ENCODE data around the gene GABBR2. TPM values are rescaled to one million over a fixed set of nuclear protein-coding genes. Genes with fewer than 3 reads are reported as not detected.

Gene GABBR2
- total RNA-seq, 1 experiment from 2014 or later, result 0.76 TPM

GRCh38 chr9:98432134-98432533, 276.6 kb downstream of the GABBR2 start:
- Histone ChIP-seq H3K27me3 (ENCODE audit: insufficient read depth, low read depth) (no peaks in the 10 kb centered on the region), H2AFZ (no peak overlapping the region), H3K9me2 (ENCODE audit: insufficient read depth) (no peaks in the 10 kb centered on the region), H3K4me1 (replicated peaks; ENCODE audit: insufficient read depth) (0 out of 2 replicates have a peak, but pooled peaks cover 4% of the 10 kb centered on the region), H4K20me1 (ENCODE audit: insufficient read depth) (no peaks in the 10 kb centered on the region), H3K9me3 (ENCODE audit: insufficient read depth, low read depth) (no peaks in the 10 kb centered on the region), H3K4me3 (no peak overlapping the region), H3K27ac (no peak overlapping the region), H3F3A (ENCODE audit: insufficient read depth, low read depth) (no peaks in the 10 kb centered on the region), H3K79me2 (ENCODE audit: low read depth) (no peaks in the 10 kb centered on the region), H3K4me2 (no peak overlapping the region), H3K36me3 (ENCODE audit: low read depth) (no peaks in the 10 kb centered on the region)
- CTCF ChIA-PET, result interaction anchor here (0.7 kb wide), 1 partner anchor 102 kb away, joined by 7 read pairs; no protein-coding TSS in a partner anchor
- no peak for DNase-seq
- no TSS peak for BruUV-seq (replicated peaks)
- intact Hi-C loops (cut with micrococcal nuclease; ENCODE audit: unreplicated experiment), result no loop called here
- POLR2A ChIA-PET (ENCODE audit: unreplicated experiment), result interaction anchor here (0.6 kb wide), 1 partner anchor 98 kb away, joined by 7 read pairs; no protein-coding TSS in a partner anchor
- TF ChIP-seq EZH2 (IDR thresholded peaks at IDR 0.05; ENCODE audit: low read depth), result no peak
- TF ChIP-seq CTCF (conservative IDR thresholded peaks at IDR 0.05), result no peak

GRCh38 chr9:98430535-98431292, 278.0 kb downstream of the GABBR2 start:
- intact Hi-C loops (cut with micrococcal nuclease; ENCODE audit: unreplicated experiment), result no loop called here
- CTCF ChIA-PET, result interaction anchor here (0.7 kb wide), 1 partner anchor 553 kb away, joined by 3 read pairs; no protein-coding TSS in a partner anchor
- Histone ChIP-seq H4K20me1 (ENCODE audit: insufficient read depth) (no peaks in the 10 kb centered on the region), H3K4me3 (no peak overlapping the region), H2AFZ (no peak overlapping the region), H3F3A (ENCODE audit: insufficient read depth, low read depth) (no peaks in the 10 kb centered on the region), H3K4me2 (no peak overlapping the region), H3K4me1 (replicated peaks; ENCODE audit: insufficient read depth) (0 out of 2 replicates have a peak, but pooled peaks cover 4% of the 10 kb centered on the region), H3K36me3 (ENCODE audit: low read depth) (no peaks in the 10 kb centered on the region), H3K27me3 (ENCODE audit: insufficient read depth, low read depth) (no peaks in the 10 kb centered on the region), H3K79me2 (ENCODE audit: low read depth) (no peaks in the 10 kb centered on the region), H3K27ac (no peak overlapping the region), H3K9me3 (ENCODE audit: insufficient read depth, low read depth) (no peaks in the 10 kb centered on the region), H3K9me2 (ENCODE audit: insufficient read depth) (no peaks in the 10 kb centered on the region)
- no TSS peak for BruUV-seq (replicated peaks)
- POLR2A ChIA-PET (ENCODE audit: unreplicated experiment), result interaction anchor here (0.5 kb wide), 1 partner anchor 392 kb away, joined by 3 read pairs; no protein-coding TSS in a partner anchor
- no peak for DNase-seq
- no peak for TF ChIP-seq EZH2 (IDR thresholded peaks at IDR 0.05; ENCODE audit: low read depth)

- Histone ChIP-seq H3K4me1 (replicated peaks; ENCODE audit: insufficient read depth) (0 out of 2 replicates have a peak, but pooled peaks cover 4% of the 10 kb centered on the region), H3K9me3 (ENCODE audit: insufficient read depth, low read depth) (no peaks in the 10 kb centered on the region), H3K9me2 (ENCODE audit: insufficient read depth) (no peaks in the 10 kb centered on the region), H3K36me3 (ENCODE audit: low read depth) (no peaks in the 10 kb centered on the region), H3K4me2 (no peak overlapping the region; the same call in 1 of the 2 replicates), H3K4me3 (no peak overlapping the region), H3K79me2 (ENCODE audit: low read depth) (no peaks in the 10 kb centered on the region), H3K27ac (no peak overlapping the region), H3K27me3 (ENCODE audit: insufficient read depth, low read depth) (no peaks in the 10 kb centered on the region), H3F3A (ENCODE audit: insufficient read depth, low read depth) (no peaks in the 10 kb centered on the region), H4K20me1 (ENCODE audit: insufficient read depth) (no peaks in the 10 kb centered on the region), H2AFZ (no peak overlapping the region)
- CTCF ChIA-PET, result no interaction called here
- POLR2A ChIA-PET (ENCODE audit: unreplicated experiment), result no interaction called here
- no peak for DNase-seq
- intact Hi-C loops (cut with micrococcal nuclease; ENCODE audit: unreplicated experiment), result no loop called here
- TF ChIP-seq EZH2 (IDR thresholded peaks at IDR 0.05; ENCODE audit: low read depth), result no peak
- TF ChIP-seq CTCF (conservative IDR thresholded peaks at IDR 0.05), result no peak
- no TSS peak for BruUV-seq (replicated peaks)
Observed at GRCh38 chr9:98429613-98430012, 279.1 kb downstream of the GABBR2 start.
